ENCODE measurements around the gene DYNC2LI1. TPM values are rescaled to one million over a fixed set of nuclear protein-coding genes. Genes with fewer than 3 reads are reported as not detected.

Gene DYNC2LI1
- total and polyA plus RNA-seq, 2 of the 8 experiments (the other 6 are each of a cell fraction or from before 2014, with no cell fraction given), result 3.9 to 7.6 TPM

- TF ChIP-seq CTCF (IDR thresholded peaks at IDR 0.05; ENCODE audit: control extremely low read depth in 1 of 3, insufficient read depth in 1 of 3, low read depth in 1 of 3, low read length in 3 of 3) (no peak), TAF1 (IDR thresholded peaks at IDR 0.05; ENCODE audit: low read depth, low read length) (no peak), POLR2AphosphoS5 (IDR thresholded peaks at IDR 0.05; ENCODE audit: low read depth, low read length) (no peak), RBBP5 (IDR thresholded peaks at IDR 0.05; ENCODE audit: borderline replicate concordance, low read depth, low read length) (no peak), GTF2F1 (IDR thresholded peaks at IDR 0.05; ENCODE audit: borderline replicate concordance, low read depth, low read length) (no peak)
These were observed 28.4 kb upstream of the DYNC2LI1 start (continued) for GRCh38 chr2:43745457-43745856.
